ENCODE data around the gene LPP.

The LPP gene

DNA sequence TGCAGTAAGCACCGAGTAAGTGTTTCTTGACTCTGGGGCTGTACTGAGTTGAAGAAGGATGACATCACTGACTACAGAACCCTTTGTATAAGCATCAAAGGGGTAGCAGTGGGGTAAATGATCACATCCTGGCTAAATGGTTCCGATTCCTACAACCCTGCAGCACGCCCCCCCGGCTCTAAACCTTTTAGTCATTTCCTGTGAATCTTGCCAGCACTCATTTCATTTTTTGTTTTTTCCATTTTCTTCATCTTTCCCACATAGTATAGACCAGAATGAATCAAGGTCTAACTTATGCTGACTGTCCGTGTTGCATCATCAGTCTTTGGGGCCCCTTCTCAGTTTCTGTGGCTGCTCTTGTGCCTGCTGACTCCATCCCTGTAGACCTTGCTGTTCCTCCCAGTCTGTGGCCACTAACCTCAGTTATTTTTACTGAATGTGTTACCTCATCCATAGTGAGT is 634.7 kb downstream of the LPP start:
- Histone ChIP-seq H3K27me3 (no peaks in the 10 kb centered on the region), H3K36me3 (no peaks in the 10 kb centered on the region), H3K9me3 (no peaks in the 10 kb centered on the region), H3K4me1 (no peaks in the 10 kb centered on the region), H3K4me3 (ENCODE audit: low read depth, low read length) (no peak overlapping the region)
- DNase-seq: no peak
- TF ChIP-seq, protein P1, sequence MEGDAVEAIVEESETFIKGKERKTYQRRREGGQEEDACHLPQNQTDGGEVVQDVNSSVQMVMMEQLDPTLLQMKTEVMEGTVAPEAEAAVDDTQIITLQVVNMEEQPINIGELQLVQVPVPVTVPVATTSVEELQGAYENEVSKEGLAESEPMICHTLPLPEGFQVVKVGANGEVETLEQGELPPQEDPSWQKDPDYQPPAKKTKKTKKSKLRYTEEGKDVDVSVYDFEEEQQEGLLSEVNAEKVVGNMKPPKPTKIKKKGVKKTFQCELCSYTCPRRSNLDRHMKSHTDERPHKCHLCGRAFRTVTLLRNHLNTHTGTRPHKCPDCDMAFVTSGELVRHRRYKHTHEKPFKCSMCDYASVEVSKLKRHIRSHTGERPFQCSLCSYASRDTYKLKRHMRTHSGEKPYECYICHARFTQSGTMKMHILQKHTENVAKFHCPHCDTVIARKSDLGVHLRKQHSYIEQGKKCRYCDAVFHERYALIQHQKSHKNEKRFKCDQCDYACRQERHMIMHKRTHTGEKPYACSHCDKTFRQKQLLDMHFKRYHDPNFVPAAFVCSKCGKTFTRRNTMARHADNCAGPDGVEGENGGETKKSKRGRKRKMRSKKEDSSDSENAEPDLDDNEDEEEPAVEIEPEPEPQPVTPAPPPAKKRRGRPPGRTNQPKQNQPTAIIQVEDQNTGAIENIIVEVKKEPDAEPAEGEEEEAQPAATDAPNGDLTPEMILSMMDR (IDR thresholded peaks at IDR 0.05; ENCODE audit: low read depth, low read length): no peak

DNA sequence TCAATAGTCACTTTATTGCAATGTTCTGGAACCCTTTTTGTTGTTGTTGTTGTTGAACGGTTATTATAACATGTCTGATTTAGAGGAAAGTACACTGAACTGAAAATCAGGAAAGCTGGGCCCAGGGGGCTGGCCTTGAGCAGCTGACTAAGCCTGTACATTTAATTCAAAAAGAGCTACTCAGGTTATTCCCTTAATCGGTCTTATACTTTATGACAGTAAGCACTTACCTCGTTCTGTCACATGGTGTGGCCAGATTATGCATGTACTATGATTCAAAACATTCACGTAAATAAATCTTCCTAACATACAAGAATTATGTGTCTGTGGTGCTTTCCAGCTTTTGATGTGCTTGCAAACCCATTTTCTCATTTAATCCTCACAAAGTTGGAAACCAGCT is 635.3 kb downstream of the LPP start:
- no peaks in the 10 kb centered on the region for H3K27me3 ChIP-seq
- H3K4me3 ChIP-seq (ENCODE audit: low read depth, low read length): no peak overlapping the region
- H3K36me3 ChIP-seq: no peaks in the 10 kb centered on the region
- TF ChIP-seq, protein P1 (IDR thresholded peaks at IDR 0.05; ENCODE audit: low read depth, low read length): no peak
- DNase-seq: no peak
- no peaks in the 10 kb centered on the region for H3K9me3 ChIP-seq
- no peaks in the 10 kb centered on the region for H3K4me1 ChIP-seq

GRCh38 chr3:188791311-188791710 is 637.4 kb downstream of the LPP start:
- no peak for DNase-seq
- H3K36me3 ChIP-seq: no peaks in the 10 kb centered on the region
- no peaks in the 10 kb centered on the region for H3K27me3 ChIP-seq
- H3K9me3 ChIP-seq: no peaks in the 10 kb centered on the region
- no peaks in the 10 kb centered on the region for H3K4me1 ChIP-seq
- TF ChIP-seq, protein P1 (IDR thresholded peaks at IDR 0.05; ENCODE audit: low read depth, low read length): no peak
- H3K4me3 ChIP-seq (ENCODE audit: low read depth, low read length): no peak overlapping the region

GRCh38 chr3:188792793-188793192 is 638.8 kb downstream of the LPP start:
- no peaks in the 10 kb centered on the region for H3K4me1 ChIP-seq
- H3K9me3 ChIP-seq: no peaks in the 10 kb centered on the region
- no peaks in the 10 kb centered on the region for H3K36me3 ChIP-seq
- no peaks in the 10 kb centered on the region for H3K27me3 ChIP-seq
- H3K4me3 ChIP-seq (ENCODE audit: low read depth, low read length): no peak overlapping the region
- TF ChIP-seq, protein P1 (IDR thresholded peaks at IDR 0.05; ENCODE audit: low read depth, low read length): peak; percentile 47
- DNase-seq: peak; percentile 54

- TF ChIP-seq, protein P1 (IDR thresholded peaks at IDR 0.05; ENCODE audit: low read depth, low read length): no peak
- H3K9me3 ChIP-seq: no peaks in the 10 kb centered on the region
- no peaks in the 10 kb centered on the region for H3K4me1 ChIP-seq
- no peaks in the 10 kb centered on the region for H3K36me3 ChIP-seq
- H3K27me3 ChIP-seq: no peaks in the 10 kb centered on the region
- no peak overlapping the region for H3K4me3 ChIP-seq (ENCODE audit: low read depth, low read length)
- no peak for DNase-seq
These were observed 642.2 kb downstream of the LPP start for GRCh38 chr3:188796122-188796631.

DNA sequence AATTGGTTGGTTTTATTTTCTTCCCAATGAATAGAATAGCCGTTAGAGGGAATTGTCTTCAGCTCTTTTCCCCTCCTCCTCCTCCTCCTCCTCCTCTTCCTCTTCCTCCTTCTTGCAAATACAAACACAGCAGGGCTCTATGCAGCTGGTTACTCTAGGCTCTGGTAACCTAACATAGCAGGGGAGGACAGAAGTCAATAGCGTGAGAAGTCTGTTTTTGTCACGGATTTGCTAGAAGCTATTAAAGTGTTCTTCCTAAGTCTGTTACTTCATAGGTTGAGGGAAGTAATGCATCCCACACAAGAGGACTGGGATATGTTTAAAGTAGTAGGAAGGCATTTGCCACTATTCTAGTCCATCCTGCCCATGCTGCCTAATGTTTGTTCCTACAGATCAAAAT is 643.1 kb downstream of the LPP start:
- H3K9me3 ChIP-seq: no peaks in the 10 kb centered on the region
- no peak overlapping the region for H3K4me3 ChIP-seq (ENCODE audit: low read depth, low read length)
- TF ChIP-seq, protein P1 (IDR thresholded peaks at IDR 0.05; ENCODE audit: low read depth, low read length): no peak

More for the DNA sequence above, 643.1 kb downstream of the LPP start:
- H3K36me3 ChIP-seq: no peaks in the 10 kb centered on the region
- no peaks in the 10 kb centered on the region for H3K27me3 ChIP-seq
- H3K4me1 ChIP-seq: no peaks in the 10 kb centered on the region
- DNase-seq: no peak

Measured in BE2C (cell line).